Mucosa of rectum (tissue), 2 donors: ENCODE measurements around the gene SHROOM2.

Source experiments
- H3K27ac ChIP-seq, 2 donors: one replicate each; pipeline ENCODE4 v1.7.0; 2013; ENCODE audit warnings: inconsistent platforms in 2 of 2, low read depth in 2 of 2, low read length in 2 of 2
- H3K27me3 ChIP-seq, 2 donors: one replicate each; pipeline ENCODE4 v1.7.0; 2013; ENCODE audit warnings: low read length in 2 of 2; ENCODE audit not compliant: control insufficient read depth in 2 of 2, insufficient read depth in 2 of 2
- H3K36me3 ChIP-seq, 2 donors: one replicate each; pipeline ENCODE4 v1.7.0; 2013; ENCODE audit warnings: low read length in 2 of 2; ENCODE audit not compliant: control insufficient read depth in 2 of 2, insufficient read depth in 2 of 2
- H3K4me1 ChIP-seq, 2 donors: one replicate each; pipeline ENCODE4 v1.7.0; 2013; ENCODE audit warnings: low read length in 2 of 2, mild to moderate bottlenecking in 1 of 2; ENCODE audit not compliant: control insufficient read depth in 2 of 2, insufficient read depth in 2 of 2
- H3K4me3 ChIP-seq, 2 donors: one replicate each; pipeline ENCODE4 v1.7.0; 2013; ENCODE audit warnings: low read length in 2 of 2
- H3K9ac ChIP-seq, 2 donors: one replicate each; pipeline ENCODE4 v1.7.0; 2013; ENCODE audit warnings: low read length in 2 of 2, low read depth in 1 of 2, mild to moderate bottlenecking in 1 of 2
- H3K9me3 ChIP-seq, 2 donors: one replicate each; pipeline ENCODE4 v1.7.0; 2013; ENCODE audit warnings: low read length in 2 of 2; ENCODE audit not compliant: control insufficient read depth in 2 of 2
- donor health status: healthy.
- donor health status: Normal muscosa, but diverticular disease.

SHROOM2 gene

GRCh38 chrX:9983441-9983840 is 197.2 kb downstream of the SHROOM2 start:
- Histone ChIP-seq H3K9ac (no peak overlapping the region), H3K4me3 (no peak overlapping the region), H3K9me3 (no peaks in the 10 kb centered on the region), H3K36me3 (no peaks in the 10 kb centered on the region), H3K4me1 (no peaks in the 10 kb centered on the region), H3K27ac (no peak overlapping the region), H3K27me3 (no peaks in the 10 kb centered on the region)

- Histone ChIP-seq H3K36me3 (no peaks in the 10 kb centered on the region), H3K4me1 (no peaks in the 10 kb centered on the region), H3K9me3 (no peaks in the 10 kb centered on the region), H3K9ac (no peak overlapping the region), H3K27ac (no peak overlapping the region), H3K4me3 (no peak overlapping the region), H3K27me3 (no peaks in the 10 kb centered on the region)
These were observed 197.6 kb downstream of the SHROOM2 start for GRCh38 chrX:9983846-9984245.

- H3K9ac ChIP-seq = no peak overlapping the region
- H3K4me1 ChIP-seq = no peaks in the 10 kb centered on the region
- H3K9me3 ChIP-seq = no peaks in the 10 kb centered on the region
- no peak overlapping the region for H3K4me3 ChIP-seq
- H3K36me3 ChIP-seq = no peaks in the 10 kb centered on the region
- no peaks in the 10 kb centered on the region for H3K27me3 ChIP-seq
- no peak overlapping the region for H3K27ac ChIP-seq
These were observed 202.5 kb downstream of the SHROOM2 start for GRCh38 chrX:9988762-9989161.

- Histone ChIP-seq H3K27ac (no peak overlapping the region), H3K4me3 (no peak overlapping the region), H3K36me3 (no peaks in the 10 kb centered on the region), H3K9me3 (no peaks in the 10 kb centered on the region), H3K9ac (no peak overlapping the region), H3K27me3 (no peaks in the 10 kb centered on the region), H3K4me1 (no peaks in the 10 kb centered on the region)
These were observed 205.8 kb downstream of the SHROOM2 start for GRCh38 chrX:9992061-9992460.

- Histone ChIP-seq H3K9me3 (no peaks in the 10 kb centered on the region), H3K36me3 (no peaks in the 10 kb centered on the region), H3K4me3 (no peak overlapping the region), H3K9ac (no peak overlapping the region), H3K27ac (no peak overlapping the region), H3K27me3 (no peaks in the 10 kb centered on the region), H3K4me1 (no peaks in the 10 kb centered on the region)
These were observed 206.5 kb downstream of the SHROOM2 start for GRCh38 chrX:9992724-9993123.

DNA sequence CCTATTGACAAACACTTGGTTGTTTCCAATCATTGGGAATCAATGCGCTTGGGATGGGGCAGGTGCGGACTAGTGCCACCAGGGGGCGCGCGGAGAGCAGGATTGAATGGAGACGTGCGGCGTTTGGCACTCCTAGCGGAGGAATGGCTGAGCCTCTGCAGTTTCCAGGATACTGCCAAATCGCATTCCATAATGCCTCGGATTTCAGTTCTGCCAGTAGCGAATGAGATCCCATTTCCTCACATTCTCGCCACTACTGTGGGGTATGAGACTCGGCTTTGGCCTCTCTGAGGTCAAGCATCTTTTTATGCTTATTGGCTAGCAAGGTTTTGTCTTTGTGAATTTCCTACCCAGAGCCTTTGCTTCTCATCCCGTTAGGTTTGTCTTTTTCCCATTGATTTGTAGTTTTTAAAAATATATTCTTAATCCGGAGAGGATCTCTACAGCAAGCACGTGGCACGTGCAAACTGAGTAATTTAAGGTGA is 209.7 kb downstream of the SHROOM2 start:
- H3K36me3 ChIP-seq = no peaks in the 10 kb centered on the region
- no peak overlapping the region for H3K9ac ChIP-seq
- H3K27ac ChIP-seq = no peak overlapping the region
- H3K4me3 ChIP-seq = no peak overlapping the region
- H3K4me1 ChIP-seq = no peaks in the 10 kb centered on the region
- no peaks in the 10 kb centered on the region for H3K27me3 ChIP-seq
- no peaks in the 10 kb centered on the region for H3K9me3 ChIP-seq

DNA sequence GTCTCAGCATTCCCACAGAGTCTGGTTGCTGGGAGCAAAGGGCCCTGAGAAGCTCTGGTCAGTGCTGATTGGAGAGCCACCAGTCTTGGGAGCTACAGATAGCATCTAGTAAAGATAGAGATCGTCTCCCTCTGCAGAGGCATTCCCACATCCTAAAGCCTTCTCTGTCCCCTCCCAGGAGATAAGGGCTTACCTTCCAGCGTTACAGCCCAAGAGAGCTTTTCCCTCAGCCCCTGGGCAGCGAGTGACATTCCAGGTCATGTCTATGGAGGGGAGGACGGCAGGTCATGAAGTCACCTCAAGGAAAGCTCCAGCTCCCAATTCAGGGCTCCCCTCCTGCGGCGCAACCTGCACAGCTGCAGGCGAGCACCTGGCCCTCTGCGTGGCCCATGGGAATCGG is 210.8 kb downstream of the SHROOM2 start:
- Histone ChIP-seq H3K4me1 (no peaks in the 10 kb centered on the region), H3K9me3 (no peaks in the 10 kb centered on the region), H3K36me3 (no peaks in the 10 kb centered on the region), H3K9ac (no peak overlapping the region), H3K4me3 (no peak overlapping the region), H3K27me3 (no peaks in the 10 kb centered on the region), H3K27ac (no peak overlapping the region)

DNA sequence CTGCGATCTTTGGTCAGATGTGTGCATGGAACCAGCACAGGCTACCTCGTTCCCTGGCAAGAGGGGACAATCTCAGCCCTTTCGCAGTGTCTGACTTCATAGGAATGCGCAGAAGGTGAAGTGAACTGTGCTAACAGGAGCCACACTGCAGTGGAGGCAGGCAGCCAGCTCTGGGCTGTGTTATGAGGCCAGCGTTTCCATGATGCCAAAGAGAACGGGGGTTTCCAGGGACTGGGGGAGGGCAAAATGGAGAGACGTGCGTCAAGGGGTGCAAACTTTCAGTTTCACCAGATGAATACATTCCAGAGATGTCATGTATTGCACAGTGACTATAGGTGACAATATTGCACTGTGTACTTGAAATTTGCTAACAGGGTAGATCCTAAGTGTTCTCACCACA is 211.3 kb downstream of the SHROOM2 start:
- Histone ChIP-seq H3K9ac (no peak overlapping the region), H3K27me3 (no peaks in the 10 kb centered on the region), H3K36me3 (no peaks in the 10 kb centered on the region), H3K4me1 (no peaks in the 10 kb centered on the region), H3K9me3 (no peaks in the 10 kb centered on the region), H3K4me3 (no peak overlapping the region), H3K27ac (no peak overlapping the region)
